Esophagus mucosa (tissue), 1 donor: ENCODE data around the gene LMNA. TPM values are rescaled to one million over a fixed set of nuclear protein-coding genes. Genes with fewer than 3 reads are reported as not detected.

ENCODE experiments used
- ATAC-seq: fragments of 200-7000 bp; cut with Tn5 transposase; one replicate; pipeline ENCODE4 v1.9.1; 2020
- total RNA-seq: library from RNA; stranded (reverse); gene quantifications from one replicate; pipeline ENCODE4 v1.2.4, GENCODE V29; 2023
- donor health status: DM: yes; HTN: yes; CAD: no.

Gene LMNA
- total RNA-seq, 1 donor from 2014 or later: 315 TPM

DNA sequence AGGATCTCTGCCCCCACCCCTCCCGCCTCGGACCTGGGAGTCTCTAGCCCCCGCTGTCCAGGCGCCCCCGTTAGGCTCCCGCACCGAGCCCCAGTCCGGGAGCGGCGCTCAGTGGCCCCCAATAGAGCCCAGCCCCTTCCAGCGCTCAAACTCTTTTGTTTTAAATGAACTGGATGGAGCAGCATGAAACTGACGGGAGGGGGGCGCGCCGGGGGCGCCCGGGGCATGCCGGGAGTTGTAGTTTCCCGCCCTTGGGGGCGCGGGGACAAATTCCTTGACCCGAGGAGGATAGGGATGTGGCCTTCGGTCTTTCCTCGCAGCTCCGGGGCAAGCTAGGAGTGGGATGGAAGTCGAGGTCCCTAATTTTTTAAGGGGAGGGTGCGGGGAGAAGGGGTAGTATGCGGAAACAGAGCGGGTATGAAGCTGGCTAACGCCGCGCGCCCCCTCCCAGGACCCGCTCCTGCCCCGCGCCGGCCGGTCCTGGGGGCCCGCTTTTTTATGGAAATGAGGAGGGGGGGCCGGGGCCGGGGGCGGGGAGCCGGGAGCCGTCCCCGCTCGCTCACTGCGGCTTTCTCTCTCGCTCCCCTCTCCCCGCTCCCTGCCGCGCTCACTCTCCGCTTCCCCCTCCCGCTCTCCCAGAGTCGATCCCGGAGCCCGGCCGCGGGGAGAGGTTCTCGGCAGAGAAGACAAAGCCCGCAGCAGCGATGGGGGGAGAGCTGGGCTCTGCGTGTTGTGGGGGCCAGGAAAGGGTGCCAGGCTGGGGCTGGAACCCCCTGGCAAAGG lies 32.0 kb upstream of the LMNA start, which contains the start of gene MEX3A:
MEX3A (minus strand) TSS at position 157 of the 783 bp plus-strand sequence. CDS start 467 bp downstream, outside the sequence.
- ATAC-seq: peak; percentile 67

- ATAC-seq: no peak
Observed at GRCh38 chr1:156083800-156084790, 30.4 kb upstream of the LMNA start.

GRCh38 chr1:156086256-156086662 lies 28.3 kb upstream of the LMNA start:
- peak; percentile 5 for ATAC-seq

DNA sequence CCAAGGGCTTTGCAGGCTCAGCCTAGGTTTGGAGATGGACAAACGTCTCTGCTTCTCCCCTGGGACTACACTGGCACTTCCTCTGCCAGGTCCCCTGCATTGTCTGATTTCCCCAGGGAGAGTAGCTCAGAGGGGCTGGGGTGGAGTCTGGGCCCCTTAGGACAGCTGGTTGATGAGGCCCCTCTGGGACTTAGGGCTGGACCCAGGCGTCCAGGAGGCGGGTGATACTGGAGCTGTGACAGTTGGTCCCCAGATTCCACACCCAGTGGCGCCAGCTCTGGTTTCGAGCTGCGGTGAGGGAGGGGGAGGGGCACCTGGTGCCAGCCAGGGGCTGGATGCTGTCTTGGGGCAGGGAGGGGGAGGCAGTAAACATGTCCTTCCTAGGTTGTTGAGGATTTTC lies 24.8 kb upstream of the LMNA start:
- ATAC-seq: no peak

GRCh38 chr1:156090138-156090839 lies 24.2 kb upstream of the LMNA start:
- ATAC-seq: no peak

- peak; percentile 88 for ATAC-seq
Observed at GRCh38 chr1:156090840-156091188, 23.7 kb upstream of the LMNA start.

DNA sequence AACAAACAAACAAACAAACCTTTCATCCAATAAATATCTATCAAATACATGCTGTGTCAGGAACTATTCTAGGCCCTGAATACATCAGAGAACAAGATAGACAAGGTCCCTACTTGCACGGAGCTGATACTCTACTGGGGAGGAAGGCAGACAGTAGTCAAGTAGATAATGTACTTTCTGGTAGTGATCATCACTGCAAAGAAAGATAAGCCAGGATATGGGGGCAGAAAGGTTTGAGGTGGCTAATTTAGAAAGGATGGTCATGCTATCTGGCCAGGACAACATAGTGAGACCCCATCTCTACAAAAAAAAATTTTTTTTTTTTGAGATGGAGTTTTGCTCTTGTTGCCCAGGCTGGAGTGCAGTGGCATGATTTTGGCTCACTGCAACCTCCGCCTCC lies 22.9 kb upstream of the LMNA start:
- no peak for ATAC-seq

- ATAC-seq: peak; percentile 82
Observed at GRCh38 chr1:156095906-156096508, 18.5 kb upstream of the LMNA start.

GRCh38 chr1:156096640-156097391 lies 17.7 kb upstream of the LMNA start:
- peak; percentile 83 for ATAC-seq

- ATAC-seq: no peak
Observed at GRCh38 chr1:156097499-156098178, 16.9 kb upstream of the LMNA start.

DNA sequence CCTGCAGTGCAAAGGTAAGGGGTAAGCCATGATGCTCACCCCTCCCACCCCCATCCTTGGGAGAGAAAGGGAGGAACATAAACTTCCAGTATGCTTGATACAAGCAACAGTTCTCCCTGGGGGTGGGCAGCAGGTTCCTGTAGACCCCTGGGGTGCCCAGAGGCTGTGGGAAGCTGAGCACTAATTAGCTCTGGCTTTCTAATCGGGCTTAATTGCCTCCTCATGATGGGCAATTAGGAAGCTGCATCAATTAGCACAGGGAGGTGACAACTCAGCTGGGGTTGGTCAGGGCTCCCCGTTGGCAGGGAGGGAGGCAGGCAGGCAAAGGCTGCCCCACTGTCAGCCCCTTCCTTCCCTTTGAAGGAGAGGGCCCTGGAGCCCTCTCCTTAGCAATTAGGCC lies 15.7 kb upstream of the LMNA start:
- ATAC-seq: no peak

- ATAC-seq: no peak
Observed at GRCh38 chr1:156099282-156099681, 15.2 kb upstream of the LMNA start.

- ATAC-seq: peak; percentile 52
Observed at GRCh38 chr1:156100205-156100995, 14.1 kb upstream of the LMNA start.

GRCh38 chr1:156101880-156102279 lies 12.6 kb upstream of the LMNA start:
- ATAC-seq: no peak

GRCh38 chr1:156102633-156103511 lies 11.6 kb upstream of the LMNA start:
- ATAC-seq: no peak

- ATAC-seq: peak; percentile 0
Observed at GRCh38 chr1:156103521-156103947, 11.0 kb upstream of the LMNA start.

- peak; percentile 71 for ATAC-seq
Observed at GRCh38 chr1:156104065-156104810, 10.3 kb upstream of the LMNA start.
